ENCODE data around the gene GPR146.

GPR146 gene

GRCh38 chr7:1022801-1023465 lies 21.4 kb upstream of the GPR146 start:
- Histone ChIP-seq H3F3A (ENCODE audit: control insufficient read depth, insufficient read depth) (peaks cover 53% of the 10 kb centered on the region), H3K4me2 (ENCODE audit: low read length) (peak overlapping the region; percentile 89), H3K79me2 (ENCODE audit: control insufficient read depth, low read length) (peaks cover 93% of the 10 kb centered on the region), H3K9me3 (ENCODE audit: control insufficient read depth, insufficient read depth, low read length) (no peaks in the 10 kb centered on the region; the same call in 1 of the 2 replicates), H3K9me2 (replicated peaks; ENCODE audit: control insufficient read depth, low read length) (no peaks in the 10 kb centered on the region), H4K20me1 (ENCODE audit: control insufficient read depth, insufficient read depth, low read depth, low read length) (peaks cover 34% of the 10 kb centered on the region), H3K27me3 (ENCODE audit: control insufficient read depth, low read length) (no peaks in the 10 kb centered on the region), H3K4me3 (ENCODE audit: low read length) (peak overlapping the region; percentile 91), H3K27ac (ENCODE audit: low read depth, low read length) (peak overlapping the region; percentile 98), H3K4me1 (ENCODE audit: control insufficient read depth, low read length) (peaks cover 90% of the 10 kb centered on the region), H3K36me3 (ENCODE audit: control insufficient read depth, low read length) (peaks cover 90% of the 10 kb centered on the region)
- no peak for TF ChIP-seq EZH2phosphoT487 (IDR thresholded peaks at IDR 0.05; ENCODE audit: borderline replicate concordance, low read length)
- TF ChIP-seq CTCF (IDR thresholded peaks at IDR 0.05; ENCODE audit: low read depth, low read length, poor library complexity, severe bottlenecking) = no peak

- Histone ChIP-seq H3K9me3 (ENCODE audit: control insufficient read depth, insufficient read depth, low read length) (no peaks in the 10 kb centered on the region; the same call in 1 of the 2 replicates), H4K20me1 (ENCODE audit: control insufficient read depth, insufficient read depth, low read depth, low read length) (peaks cover 27% of the 10 kb centered on the region), H3K9me2 (replicated peaks; ENCODE audit: control insufficient read depth, low read length) (no peaks in the 10 kb centered on the region), H3K4me1 (ENCODE audit: control insufficient read depth, low read length) (peaks cover 90% of the 10 kb centered on the region), H3K27me3 (ENCODE audit: control insufficient read depth, low read length) (no peaks in the 10 kb centered on the region), H3K79me2 (ENCODE audit: control insufficient read depth, low read length) (peaks cover 93% of the 10 kb centered on the region), H3K36me3 (ENCODE audit: control insufficient read depth, low read length) (peaks cover 77% of the 10 kb centered on the region), H3F3A (ENCODE audit: control insufficient read depth, insufficient read depth) (peaks cover 51% of the 10 kb centered on the region), H3K27ac (ENCODE audit: low read depth, low read length) (peak overlapping the region; percentile 98), H3K4me2 (ENCODE audit: low read length) (peak overlapping the region; percentile 89), H3K4me3 (ENCODE audit: low read length) (peak overlapping the region; percentile 91)
- no peak for TF ChIP-seq CTCF (IDR thresholded peaks at IDR 0.05; ENCODE audit: low read depth, low read length, poor library complexity, severe bottlenecking)
These were observed 20.0 kb upstream of the GPR146 start for GRCh38 chr7:1024331-1024841.

- Histone ChIP-seq H3K36me3 (ENCODE audit: control insufficient read depth, low read length) (peaks cover 70% of the 10 kb centered on the region), H3K27me3 (ENCODE audit: control insufficient read depth, low read length) (no peaks in the 10 kb centered on the region), H3F3A (ENCODE audit: control insufficient read depth, insufficient read depth) (peaks cover 51% of the 10 kb centered on the region), H3K4me2 (ENCODE audit: low read length) (peak overlapping the region; percentile 89), H3K27ac (ENCODE audit: low read depth, low read length) (peak overlapping the region; percentile 98), H3K79me2 (ENCODE audit: control insufficient read depth, low read length) (peaks cover 92% of the 10 kb centered on the region), H4K20me1 (ENCODE audit: control insufficient read depth, insufficient read depth, low read depth, low read length) (peaks cover 19% of the 10 kb centered on the region), H3K9me3 (ENCODE audit: control insufficient read depth, insufficient read depth, low read length) (no peaks in the 10 kb centered on the region; the same call in 1 of the 2 replicates), H3K4me1 (ENCODE audit: control insufficient read depth, low read length) (peaks cover 91% of the 10 kb centered on the region), H3K4me3 (ENCODE audit: low read length) (peak overlapping the region; percentile 91), H3K9me2 (replicated peaks; ENCODE audit: control insufficient read depth, low read length) (no peaks in the 10 kb centered on the region)
- peak; percentile 45 for TF ChIP-seq CTCF (IDR thresholded peaks at IDR 0.05; ENCODE audit: low read depth, low read length, poor library complexity, severe bottlenecking)
- TF ChIP-seq EZH2phosphoT487 (IDR thresholded peaks at IDR 0.05; ENCODE audit: borderline replicate concordance, low read length) = no peak
These were observed 19.2 kb upstream of the GPR146 start for GRCh38 chr7:1024876-1025742.
